ENCODE data around the gene ALK.

DNA sequence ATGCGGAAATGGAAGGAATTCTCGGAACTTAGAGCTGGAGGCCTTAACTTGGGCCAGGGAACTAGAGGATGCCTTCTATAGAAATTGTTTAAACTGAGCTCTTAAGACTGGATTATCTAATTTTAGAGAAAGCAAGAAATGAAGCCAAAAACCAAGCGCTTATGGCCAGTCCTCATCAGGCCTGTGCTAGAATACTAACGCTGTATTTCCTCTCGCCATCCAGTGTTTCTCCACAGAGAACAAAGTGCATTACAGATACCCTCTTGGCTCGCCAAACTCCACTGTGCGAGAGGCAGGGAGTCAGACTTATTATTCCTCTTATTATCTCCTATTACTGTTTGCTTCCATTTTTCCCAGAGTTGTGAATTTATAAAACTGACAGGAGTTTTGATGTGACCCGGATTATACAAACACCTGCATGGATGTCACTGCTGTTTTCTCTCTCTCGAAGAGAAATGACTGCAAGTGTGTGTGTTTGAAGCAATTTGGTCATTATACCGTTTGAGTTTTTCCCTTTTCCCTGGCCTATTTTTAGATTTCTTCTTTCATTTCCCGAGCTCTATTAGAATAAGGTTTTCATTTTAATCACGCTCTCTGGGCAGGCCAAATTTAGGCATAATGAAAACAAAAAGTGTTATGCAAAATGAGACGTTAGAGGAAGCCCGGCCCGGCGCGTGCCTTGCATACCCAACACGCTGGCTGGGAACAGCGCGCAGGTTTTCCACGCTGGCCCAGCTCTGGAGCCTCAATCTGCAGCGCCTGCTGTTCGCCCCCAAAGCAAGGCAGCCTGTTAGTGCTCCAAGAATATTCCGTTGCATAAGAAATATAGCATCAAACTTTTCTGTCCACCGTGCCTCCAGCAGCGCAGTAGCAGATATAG, 103.3 kb downstream of the ALK start:
- TF ChIP-seq POLR2AphosphoS5 (IDR thresholded peaks at IDR 0.05; ENCODE audit: low read depth, low read length) (no peak), TAF1 (IDR thresholded peaks at IDR 0.05; ENCODE audit: borderline replicate concordance, insufficient read depth, low read length) (no peak), SIN3A (IDR thresholded peaks at IDR 0.05; ENCODE audit: borderline replicate concordance, insufficient read depth, low read length) (no peak)
- TF ChIP-seq, protein P1, sequence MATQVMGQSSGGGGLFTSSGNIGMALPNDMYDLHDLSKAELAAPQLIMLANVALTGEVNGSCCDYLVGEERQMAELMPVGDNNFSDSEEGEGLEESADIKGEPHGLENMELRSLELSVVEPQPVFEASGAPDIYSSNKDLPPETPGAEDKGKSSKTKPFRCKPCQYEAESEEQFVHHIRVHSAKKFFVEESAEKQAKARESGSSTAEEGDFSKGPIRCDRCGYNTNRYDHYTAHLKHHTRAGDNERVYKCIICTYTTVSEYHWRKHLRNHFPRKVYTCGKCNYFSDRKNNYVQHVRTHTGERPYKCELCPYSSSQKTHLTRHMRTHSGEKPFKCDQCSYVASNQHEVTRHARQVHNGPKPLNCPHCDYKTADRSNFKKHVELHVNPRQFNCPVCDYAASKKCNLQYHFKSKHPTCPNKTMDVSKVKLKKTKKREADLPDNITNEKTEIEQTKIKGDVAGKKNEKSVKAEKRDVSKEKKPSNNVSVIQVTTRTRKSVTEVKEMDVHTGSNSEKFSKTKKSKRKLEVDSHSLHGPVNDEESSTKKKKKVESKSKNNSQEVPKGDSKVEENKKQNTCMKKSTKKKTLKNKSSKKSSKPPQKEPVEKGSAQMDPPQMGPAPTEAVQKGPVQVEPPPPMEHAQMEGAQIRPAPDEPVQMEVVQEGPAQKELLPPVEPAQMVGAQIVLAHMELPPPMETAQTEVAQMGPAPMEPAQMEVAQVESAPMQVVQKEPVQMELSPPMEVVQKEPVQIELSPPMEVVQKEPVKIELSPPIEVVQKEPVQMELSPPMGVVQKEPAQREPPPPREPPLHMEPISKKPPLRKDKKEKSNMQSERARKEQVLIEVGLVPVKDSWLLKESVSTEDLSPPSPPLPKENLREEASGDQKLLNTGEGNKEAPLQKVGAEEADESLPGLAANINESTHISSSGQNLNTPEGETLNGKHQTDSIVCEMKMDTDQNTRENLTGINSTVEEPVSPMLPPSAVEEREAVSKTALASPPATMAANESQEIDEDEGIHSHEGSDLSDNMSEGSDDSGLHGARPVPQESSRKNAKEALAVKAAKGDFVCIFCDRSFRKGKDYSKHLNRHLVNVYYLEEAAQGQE (IDR thresholded peaks at IDR 0.05; ENCODE audit: insufficient read depth in 1 of 2, low read depth in 2 of 2, low read length in 2 of 2) = no peak
